Measurements from ENCODE around the gene DGCR8. TPM values are rescaled to one million over a fixed set of nuclear protein-coding genes. Genes with fewer than 3 reads are reported as not detected.

The DGCR8 gene
- polyA plus RNA-seq, 1 experiment: 22.0 TPM

GRCh38 chr22:20038574-20038973 is 41.5 kb upstream of the DGCR8 start:
- CTCF ChIA-PET: no interaction called here
- H3K9me3 ChIP-seq (ENCODE audit: control insufficient read depth, insufficient read depth, low read length): peaks cover under 1% of the 10 kb centered on the region; the same call in 1 of the 2 replicates
- no peak for TF ChIP-seq CTCF (IDR thresholded peaks at IDR 0.05; ENCODE audit: low read depth, low read length)
- no peak for DNase-seq (ENCODE audit: low read depth, low spot score)
- no peaks in the 10 kb centered on the region for H3K27me3 ChIP-seq (ENCODE audit: control insufficient read depth, insufficient read depth, low read length)
- no peak overlapping the region for H3K4me3 ChIP-seq (ENCODE audit: low read depth, low read length)
- POLR2A ChIA-PET: no interaction called here
- no peak overlapping the region for H3K27ac ChIP-seq (ENCODE audit: low read depth, low read length)

- DNase-seq (ENCODE audit: low read depth, low spot score): no peak
- Histone ChIP-seq H3K27me3 (ENCODE audit: control insufficient read depth, insufficient read depth, low read length) (no peaks in the 10 kb centered on the region), H3K4me3 (ENCODE audit: low read depth, low read length) (no peak overlapping the region), H3K27ac (ENCODE audit: low read depth, low read length) (no peak overlapping the region), H3K9me3 (ENCODE audit: control insufficient read depth, insufficient read depth, low read length) (no peaks in the 10 kb centered on the region)
- POLR2A ChIA-PET: no interaction called here
- no peak for TF ChIP-seq CTCF (IDR thresholded peaks at IDR 0.05; ENCODE audit: low read depth, low read length)
- CTCF ChIA-PET: interaction anchor here (0.5 kb wide), 1 partner anchor 68 kb away, joined by 5 read pairs; no protein-coding TSS in a partner anchor
Measured at GRCh38 chr22:20039683-20040325, 40.2 kb upstream of the DGCR8 start.

- no peak overlapping the region for H3K27ac ChIP-seq (ENCODE audit: low read depth, low read length)
- no peaks in the 10 kb centered on the region for H3K27me3 ChIP-seq (ENCODE audit: control insufficient read depth, insufficient read depth, low read length)
- no peak for TF ChIP-seq CTCF (IDR thresholded peaks at IDR 0.05; ENCODE audit: low read depth, low read length)
- DNase-seq (ENCODE audit: low read depth, low spot score): no peak
- no peaks in the 10 kb centered on the region for H3K9me3 ChIP-seq (ENCODE audit: control insufficient read depth, insufficient read depth, low read length)
- POLR2A ChIA-PET: no interaction called here
- CTCF ChIA-PET: interaction anchor here (0.5 kb wide), 1 partner anchor 68 kb away, joined by 5 read pairs; no protein-coding TSS in a partner anchor
- no peak overlapping the region for H3K4me3 ChIP-seq (ENCODE audit: low read depth, low read length)
Measured at GRCh38 chr22:20040327-20041200, 39.5 kb upstream of the DGCR8 start.

- ChIA-PET POLR2A (no interaction called here), CTCF (interaction anchor here (1.1 kb wide), 1 partner anchor 30 kb away, joined by 3 read pairs; no protein-coding TSS in a partner anchor)
- no peak overlapping the region for H3K4me3 ChIP-seq (ENCODE audit: low read depth, low read length)
- no peaks in the 10 kb centered on the region for H3K27me3 ChIP-seq (ENCODE audit: control insufficient read depth, insufficient read depth, low read length)
- TF ChIP-seq CTCF (IDR thresholded peaks at IDR 0.05; ENCODE audit: low read depth, low read length): no peak
- no peak overlapping the region for H3K27ac ChIP-seq (ENCODE audit: low read depth, low read length)
- H3K9me3 ChIP-seq (ENCODE audit: control insufficient read depth, insufficient read depth, low read length): peaks cover 10% of the 10 kb centered on the region
- no peak for DNase-seq (ENCODE audit: low read depth, low spot score)
Measured at GRCh38 chr22:20043057-20043996, 36.7 kb upstream of the DGCR8 start.

Measured in AG04450 (cell line).